GM19397 (cell line): ENCODE measurements around the gene GRIN2C.

Experiments
- ATAC-seq: cut with Tn5 transposase; IDR thresholded peaks from one replicate; pipeline ENCODE4 v1.9.1; 2021; ENCODE audit warnings: mild to moderate bottlenecking, moderate library complexity; ENCODE audit not compliant: unreplicated experiment

The GRIN2C gene

GRCh38 chr17:74822939-74823367 is 36.7 kb downstream of the GRIN2C start:
- ATAC-seq = no peak

- no peak for ATAC-seq
Observed at GRCh38 chr17:74822335-74822938, 37.2 kb downstream of the GRIN2C start.

GRCh38 chr17:74821655-74822334 is 37.9 kb downstream of the GRIN2C start:
- ATAC-seq = no peak

- ATAC-seq = no peak
Observed at GRCh38 chr17:74819801-74820436, 39.8 kb downstream of the GRIN2C start.

GRCh38 chr17:74818291-74818938 is 41.3 kb downstream of the GRIN2C start:
- no peak for ATAC-seq

GRCh38 chr17:74816905-74817620 is 42.6 kb downstream of the GRIN2C start:
- ATAC-seq = no peak

GRCh38 chr17:74815550-74816370 is 43.9 kb downstream of the GRIN2C start:
- no peak for ATAC-seq

- ATAC-seq = no peak
Observed at GRCh38 chr17:74815067-74815466, 44.6 kb downstream of the GRIN2C start.

GRCh38 chr17:74814453-74814852 is 45.2 kb downstream of the GRIN2C start:
- ATAC-seq = no peak

- no peak for ATAC-seq
Observed at GRCh38 chr17:74812109-74813009, 47.3 kb downstream of the GRIN2C start.

GRCh38 chr17:74810699-74811485 is 48.8 kb downstream of the GRIN2C start:
- ATAC-seq = no peak

- ATAC-seq = no peak
Observed at GRCh38 chr17:74808714-74809430, 50.8 kb downstream of the GRIN2C start.

GRCh38 chr17:74807925-74808324 is 51.8 kb downstream of the GRIN2C start:
- ATAC-seq = no peak

GRCh38 chr17:74807441-74807840 is 52.2 kb downstream of the GRIN2C start:
- ATAC-seq = no peak

GRCh38 chr17:74806334-74806733 is 53.4 kb downstream of the GRIN2C start:
- no peak for ATAC-seq

GRCh38 chr17:74805591-74805991 is 54.1 kb downstream of the GRIN2C start:
- ATAC-seq = no peak

GRCh38 chr17:74804683-74805082 is 55.0 kb downstream of the GRIN2C start:
- no peak for ATAC-seq

- ATAC-seq = no peak
Observed at GRCh38 chr17:74803971-74804370, 55.7 kb downstream of the GRIN2C start.
